ENCODE measurements around the gene PPP1R1C.

The PPP1R1C gene, protein sequence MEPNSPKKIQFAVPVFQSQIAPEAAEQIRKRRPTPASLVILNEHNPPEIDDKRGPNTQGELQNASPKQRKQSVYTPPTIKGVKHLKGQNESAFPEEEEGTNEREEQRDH

DNA sequence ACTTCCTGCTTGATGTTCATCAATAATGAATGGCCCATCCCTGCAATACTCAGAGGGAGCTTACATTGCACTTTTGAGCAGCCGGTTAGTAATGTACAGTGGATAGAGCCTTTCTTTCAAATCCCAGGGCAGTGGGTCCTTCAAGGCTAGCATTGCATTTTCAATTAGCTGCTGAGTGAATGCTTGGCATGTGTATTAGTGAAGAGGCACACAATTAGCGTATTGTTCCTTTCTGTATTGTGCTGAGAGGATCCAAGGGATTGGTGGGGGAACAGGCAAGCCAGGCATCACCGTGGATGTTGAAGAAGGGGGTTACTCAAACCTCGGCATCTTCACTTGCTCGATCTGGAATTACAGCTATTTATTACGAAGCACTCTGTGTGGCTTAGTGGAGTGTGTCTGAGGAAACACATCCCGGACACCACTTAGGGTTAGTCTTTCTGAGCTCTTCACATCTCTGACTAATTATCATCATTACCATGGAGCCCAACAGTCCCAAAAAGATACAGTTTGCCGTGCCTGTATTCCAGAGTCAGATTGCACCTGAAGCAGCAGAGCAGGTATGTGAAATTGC is at the start of gene PPP1R1C:
Gene PPP1R1C (plus strand): TSS at position 222 of the 574 bp plus-strand sequence. CDS start 258 bp downstream, at position 480.
- H3K4me3 ChIP-seq (ENCODE audit: low read depth, low read length): no peak within 1 kb of the TSS
- TF ChIP-seq, protein P1, sequence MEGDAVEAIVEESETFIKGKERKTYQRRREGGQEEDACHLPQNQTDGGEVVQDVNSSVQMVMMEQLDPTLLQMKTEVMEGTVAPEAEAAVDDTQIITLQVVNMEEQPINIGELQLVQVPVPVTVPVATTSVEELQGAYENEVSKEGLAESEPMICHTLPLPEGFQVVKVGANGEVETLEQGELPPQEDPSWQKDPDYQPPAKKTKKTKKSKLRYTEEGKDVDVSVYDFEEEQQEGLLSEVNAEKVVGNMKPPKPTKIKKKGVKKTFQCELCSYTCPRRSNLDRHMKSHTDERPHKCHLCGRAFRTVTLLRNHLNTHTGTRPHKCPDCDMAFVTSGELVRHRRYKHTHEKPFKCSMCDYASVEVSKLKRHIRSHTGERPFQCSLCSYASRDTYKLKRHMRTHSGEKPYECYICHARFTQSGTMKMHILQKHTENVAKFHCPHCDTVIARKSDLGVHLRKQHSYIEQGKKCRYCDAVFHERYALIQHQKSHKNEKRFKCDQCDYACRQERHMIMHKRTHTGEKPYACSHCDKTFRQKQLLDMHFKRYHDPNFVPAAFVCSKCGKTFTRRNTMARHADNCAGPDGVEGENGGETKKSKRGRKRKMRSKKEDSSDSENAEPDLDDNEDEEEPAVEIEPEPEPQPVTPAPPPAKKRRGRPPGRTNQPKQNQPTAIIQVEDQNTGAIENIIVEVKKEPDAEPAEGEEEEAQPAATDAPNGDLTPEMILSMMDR (IDR thresholded peaks at IDR 0.05; ENCODE audit: low read depth, low read length, missing control alignments): no peak
- no peak for DNase-seq (ENCODE audit: low read depth)

DNA sequence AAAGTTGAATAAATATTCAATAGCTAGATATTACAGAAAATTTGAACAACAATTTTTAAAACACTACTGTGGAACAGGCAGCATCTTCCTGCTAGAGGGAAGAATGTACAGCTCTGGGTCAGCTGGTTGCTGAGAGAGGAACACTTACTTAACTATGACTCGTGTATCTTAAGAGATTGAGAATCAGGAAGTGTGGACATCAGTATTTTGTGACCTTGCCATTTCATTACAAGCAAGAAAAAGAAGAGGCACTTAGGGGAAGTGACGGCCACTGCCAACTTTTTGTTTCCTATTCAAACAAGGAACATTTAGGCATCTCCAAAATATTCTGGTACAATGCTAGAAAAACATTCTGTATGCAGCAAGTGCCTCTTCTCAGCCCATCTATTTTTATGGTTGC is 48.2 kb upstream of the PPP1R1C start:
- TF ChIP-seq, protein P1 (IDR thresholded peaks at IDR 0.05; ENCODE audit: low read depth, low read length, missing control alignments): no peak
- no peak overlapping the region for H3K4me3 ChIP-seq (ENCODE audit: low read depth, low read length)
- DNase-seq (ENCODE audit: low read depth): no peak

DNA sequence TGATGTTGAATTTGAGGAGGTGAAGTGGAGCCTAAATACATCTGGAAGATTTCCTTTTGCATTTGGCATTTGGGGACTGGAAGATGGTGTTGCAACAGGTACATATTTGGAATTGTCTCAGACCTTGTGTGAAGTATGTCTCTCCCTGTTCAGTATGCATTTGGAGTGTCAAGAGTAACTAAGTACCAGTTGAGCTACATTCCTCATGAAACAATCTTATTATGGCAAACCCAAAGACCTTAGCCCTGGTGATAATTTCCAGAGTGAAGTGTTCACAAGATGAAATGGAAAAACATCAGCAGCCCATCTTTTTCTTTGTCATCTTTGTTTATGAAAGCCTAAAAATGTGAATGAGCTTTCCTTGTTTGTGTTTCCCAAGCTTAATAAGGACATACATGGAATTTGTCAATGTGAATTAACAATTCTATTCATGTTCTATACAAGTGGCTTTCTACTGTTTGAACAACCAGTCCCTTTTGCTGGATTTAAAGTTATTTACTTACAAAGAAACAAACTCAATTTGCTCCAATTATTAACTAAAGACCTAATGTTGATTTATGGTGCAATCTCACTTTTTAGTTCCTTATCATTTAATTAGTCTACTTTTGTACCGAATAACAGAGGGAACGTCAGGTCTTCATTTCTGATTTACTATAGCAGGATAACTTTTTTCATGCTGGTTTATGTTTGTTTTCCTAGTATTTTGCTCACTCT is 42.1 kb upstream of the PPP1R1C start:
- H3K4me3 ChIP-seq (ENCODE audit: low read depth, low read length): no peak overlapping the region
- TF ChIP-seq, protein P1 (IDR thresholded peaks at IDR 0.05; ENCODE audit: low read depth, low read length, missing control alignments): no peak
- no peak for DNase-seq (ENCODE audit: low read depth)

DNA sequence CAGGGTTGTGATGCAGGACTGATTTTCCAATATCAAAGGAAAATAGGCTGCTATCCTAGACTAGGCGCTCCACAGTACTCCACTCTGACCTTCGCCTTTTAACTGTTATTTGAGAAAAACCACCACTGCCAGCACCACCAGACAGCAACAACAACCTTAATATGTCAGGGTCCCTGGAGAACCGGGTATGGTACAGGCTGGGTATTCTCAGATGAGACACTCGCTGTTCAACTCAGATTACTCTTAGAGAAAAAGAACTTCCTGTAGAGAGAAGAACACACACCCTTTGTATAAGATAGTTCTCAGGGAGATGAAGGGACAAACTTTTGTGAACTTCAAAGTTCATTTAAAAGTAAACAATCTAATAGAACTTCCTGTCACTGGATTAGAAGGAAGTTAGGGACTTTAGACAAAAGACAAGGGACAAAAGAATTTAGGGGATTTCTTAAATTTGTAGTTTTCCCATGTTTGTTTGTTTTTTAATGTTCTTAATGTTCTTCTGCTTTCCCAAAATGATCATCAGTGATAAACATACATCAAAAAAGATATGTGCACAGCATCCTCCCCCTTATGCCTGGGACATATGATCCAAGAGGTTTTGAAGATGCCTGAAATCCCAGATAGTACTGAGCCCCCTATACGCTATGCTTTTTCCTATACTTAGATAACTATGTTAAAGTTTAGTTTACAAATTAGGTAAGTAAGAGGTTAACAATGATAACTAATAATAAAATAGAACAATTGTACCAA is 41.3 kb upstream of the PPP1R1C start:
- TF ChIP-seq, protein P1 (IDR thresholded peaks at IDR 0.05; ENCODE audit: low read depth, low read length, missing control alignments): no peak
- no peak for DNase-seq (ENCODE audit: low read depth)
- H3K4me3 ChIP-seq (ENCODE audit: low read depth, low read length): no peak overlapping the region

DNA sequence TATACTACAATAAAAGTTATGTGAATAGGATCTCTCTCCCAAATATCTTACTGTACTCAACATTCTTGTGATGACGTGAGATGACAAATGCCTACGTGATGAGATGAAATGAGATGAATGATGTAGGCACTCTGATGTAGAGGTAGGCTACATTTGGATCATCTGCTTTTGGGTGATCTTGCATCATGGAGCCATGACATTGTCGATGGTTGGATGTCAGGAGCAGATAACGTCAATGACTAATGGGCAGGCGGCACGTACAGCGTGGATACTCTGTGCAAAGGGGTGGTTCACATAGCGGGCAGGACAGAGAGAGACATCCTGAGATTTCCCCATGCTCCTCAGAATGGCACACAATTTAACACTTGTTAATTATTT is 40.8 kb upstream of the PPP1R1C start:
- DNase-seq (ENCODE audit: low read depth): no peak
- TF ChIP-seq, protein P1 (IDR thresholded peaks at IDR 0.05; ENCODE audit: low read depth, low read length, missing control alignments): no peak
- no peak overlapping the region for H3K4me3 ChIP-seq (ENCODE audit: low read depth, low read length)

DNA sequence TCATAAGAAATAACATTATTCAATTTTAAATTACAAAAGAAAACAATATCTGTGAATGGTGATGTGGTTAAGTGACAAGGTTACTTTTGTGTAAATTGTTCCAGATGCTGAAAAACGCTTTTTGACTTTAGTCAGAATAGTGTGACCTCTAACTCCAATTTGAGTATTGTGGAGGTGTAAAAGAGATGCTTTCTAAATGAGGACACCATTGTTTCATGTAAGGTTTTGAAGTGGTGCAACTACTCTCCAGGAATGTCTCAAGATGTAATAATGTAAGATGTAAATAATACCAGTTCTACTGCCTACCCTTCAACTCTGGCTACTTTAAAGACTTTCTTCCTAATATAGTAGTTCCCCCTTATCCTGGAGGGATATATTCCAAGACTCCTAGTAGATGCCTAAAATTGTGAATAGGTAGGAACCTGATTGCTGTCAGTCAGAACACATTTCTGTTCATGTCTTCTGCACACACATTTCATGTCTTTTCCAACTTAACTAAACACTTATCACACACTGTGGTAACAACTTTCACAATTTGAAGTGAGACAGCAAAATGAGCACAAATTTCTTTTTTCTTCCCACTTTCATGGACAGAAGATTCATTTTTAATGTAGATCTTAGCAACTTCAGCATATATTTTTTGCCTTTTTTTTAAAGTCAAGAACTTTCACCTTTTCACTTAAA is 39.1 kb upstream of the PPP1R1C start:
- TF ChIP-seq, protein P1 (IDR thresholded peaks at IDR 0.05; ENCODE audit: low read depth, low read length, missing control alignments): no peak
- no peak for DNase-seq (ENCODE audit: low read depth)
- no peak overlapping the region for H3K4me3 ChIP-seq (ENCODE audit: low read depth, low read length)

Data from GM12864 (cell line).